ENCODE results near the gene SPSB2.

- TF ChIP-seq CTCF (IDR thresholded peaks at IDR 0.05), result no peak
- no peak for TF ChIP-seq POLR2A (IDR thresholded peaks at IDR 0.05)
Observed at GRCh38 chr12:6888360-6888759, 15.3 kb upstream of the SPSB2 start.

Measured in heart left ventricle (tissue), 13 donors.